ENCODE measurements around the gene SLC38A10. TPM values are rescaled to one million over a fixed set of nuclear protein-coding genes. Genes with fewer than 3 reads are reported as not detected.

The SLC38A10 gene
- total and polyA plus RNA-seq, 7 experiments from 2014 or later: 45.0 to 122 (median 84.8) TPM

GRCh38 chr17:81302324-81302723 is 7.2 kb upstream of the SLC38A10 start:
- POLR2A ChIA-PET: interaction anchor here (0.6 kb wide), 1 partner anchor 1057 kb away, joined by 3 read pairs; no protein-coding TSS in a partner anchor
- H3K27ac ChIP-seq (ENCODE audit: low read depth, low read length): no peak overlapping the region
- no peaks in the 10 kb centered on the region for H3K9me3 ChIP-seq (ENCODE audit: control insufficient read depth in 2 of 3, low read length in 3 of 3)
- ATAC-seq: no peak
- peaks cover 0 to 6% (median 0%) of the 10 kb centered on the region in 7 donors for H3K4me1 Mint-ChIP-seq
- H3K36me3 ChIP-seq (ENCODE audit: control insufficient read depth in 2 of 3, insufficient read depth in 3 of 3, low read length in 3 of 3): no peaks in the 10 kb centered on the region
- H3K4me3 Mint-ChIP-seq: no peak overlapping the region
- H3K9me3 Mint-ChIP-seq: peaks cover 0 to 3% (median 0%) of the 10 kb centered on the region in 11 donors
- H3K36me3 Mint-ChIP-seq: no peaks in the 10 kb centered on the region
- H3K4me1 ChIP-seq (ENCODE audit: control insufficient read depth in 2 of 2, insufficient read depth in 2 of 2, low read length in 2 of 2): no peaks in the 10 kb centered on the region
- peak overlapping the region in 1 of 9 donors; percentile 62 for H3K27ac Mint-ChIP-seq
- no peaks in the 10 kb centered on the region for H3K27me3 ChIP-seq (ENCODE audit: control insufficient read depth in 2 of 2, insufficient read depth in 2 of 2, low read length in 2 of 2)
- intact Hi-C loops (cut with micrococcal nuclease): no loop called here
- H3K27me3 Mint-ChIP-seq: peaks cover 0 to 4% (median 0%) of the 10 kb centered on the region in 5 donors
- no peak overlapping the region for H3K4me3 ChIP-seq (ENCODE audit: low read length)
- DNase-seq: no peak
- CTCF ChIA-PET: interaction anchor here (1.2 kb wide), 1 partner anchor 10 kb away, joined by 4 read pairs; no protein-coding TSS in a partner anchor

DNA sequence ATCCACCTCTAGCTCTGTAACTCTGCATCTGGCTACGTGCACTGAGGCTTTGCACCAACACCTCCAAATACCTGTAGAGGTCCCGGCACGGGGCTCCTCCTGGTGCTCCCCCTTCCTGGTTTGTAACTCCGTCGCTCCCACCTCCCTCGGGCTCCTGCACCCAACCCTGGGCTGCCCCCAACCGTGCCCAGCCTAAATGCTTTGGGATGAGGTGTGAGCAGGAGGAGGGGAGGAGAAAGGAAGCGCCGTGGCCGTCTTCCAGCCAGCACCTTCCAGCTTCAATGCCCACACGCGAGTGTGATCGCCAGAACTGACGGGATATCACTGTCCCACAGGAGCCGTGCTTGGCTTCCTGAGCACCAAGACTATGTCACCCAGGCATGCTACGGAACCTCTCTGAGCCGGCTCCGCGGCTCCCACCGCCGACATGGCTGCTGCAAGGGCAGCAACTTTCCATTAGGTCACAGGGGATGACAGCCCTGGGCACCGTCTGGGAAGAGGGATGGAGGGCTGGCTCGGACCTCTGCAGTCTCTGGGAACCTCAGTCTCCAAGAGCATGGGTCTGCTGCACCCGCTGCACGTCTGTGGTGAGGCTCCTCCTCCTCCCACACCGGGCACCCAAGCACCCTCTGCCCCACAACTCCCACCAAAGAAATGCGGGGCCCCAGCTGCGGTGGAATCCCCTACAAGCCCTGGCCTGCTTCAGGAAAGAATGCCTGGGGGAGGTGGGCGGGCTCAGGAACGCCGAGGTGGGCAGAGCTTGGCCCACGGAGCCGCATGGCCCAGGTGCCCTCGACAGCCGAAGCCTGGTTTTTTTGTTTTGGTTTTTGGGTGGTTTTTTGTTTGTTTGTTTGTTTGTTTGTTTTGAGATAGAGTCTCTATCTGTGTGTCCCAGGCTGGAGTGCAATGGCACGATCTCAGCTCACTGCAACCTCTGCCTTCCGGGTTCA is 6.4 kb upstream of the SLC38A10 start:
- DNase-seq: no peak
- intact Hi-C loops (cut with micrococcal nuclease): no loop called here

DNA sequence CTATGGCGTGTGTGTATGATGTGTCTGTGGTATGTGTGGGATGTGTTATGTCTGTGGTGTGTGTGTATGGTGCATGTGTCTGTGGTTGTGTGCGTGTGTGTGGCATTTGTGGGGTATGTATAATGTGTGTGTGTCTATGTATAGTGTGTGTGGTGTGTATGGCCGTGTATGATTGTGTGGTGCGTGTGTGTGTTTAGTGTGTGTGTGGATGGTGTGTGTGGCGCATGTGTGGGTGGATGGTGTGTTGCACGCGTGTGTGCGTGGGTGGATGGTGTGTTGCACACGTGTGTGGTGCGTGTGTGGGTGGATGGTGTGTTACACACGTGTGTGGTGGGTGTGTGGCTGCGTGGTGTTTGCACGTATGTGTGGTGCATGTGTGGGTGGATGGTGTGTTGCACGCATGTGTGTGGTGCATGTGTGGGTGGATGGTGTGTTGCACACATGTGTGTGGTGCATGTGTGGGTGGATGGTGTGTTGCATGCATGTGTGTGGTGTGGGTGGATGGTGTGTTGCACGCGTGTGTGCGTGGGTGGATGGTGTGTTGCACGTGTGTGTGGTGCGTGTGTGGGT is 5.6 kb upstream of the SLC38A10 start:
- H3K36me3 ChIP-seq (ENCODE audit: control insufficient read depth in 2 of 3, insufficient read depth in 3 of 3, low read length in 3 of 3): peaks cover 0 to under 1% (median 0%) of the 10 kb centered on the region in 3 experiments
- no peaks in the 10 kb centered on the region for H3K36me3 Mint-ChIP-seq
- POLR2A ChIA-PET: no interaction called here
- H3K9me3 ChIP-seq (ENCODE audit: control insufficient read depth in 2 of 3, low read length in 3 of 3): no peaks in the 10 kb centered on the region
- H3K4me3 Mint-ChIP-seq: no peak overlapping the region
- peaks cover 0 to 3% (median 0%) of the 10 kb centered on the region in 11 donors for H3K9me3 Mint-ChIP-seq
- intact Hi-C loops (cut with micrococcal nuclease): no loop called here
- ATAC-seq (no peak), DNase-seq (no peak)
- H3K27me3 ChIP-seq (ENCODE audit: control insufficient read depth in 2 of 2, insufficient read depth in 2 of 2, low read length in 2 of 2): no peaks in the 10 kb centered on the region
- H3K27me3 Mint-ChIP-seq: peaks cover 0 to 4% (median 0%) of the 10 kb centered on the region in 5 donors
- no peak overlapping the region for H3K27ac Mint-ChIP-seq
- peaks cover 5 to 9% of the 10 kb centered on the region in 2 donors for H3K4me1 ChIP-seq (ENCODE audit: control insufficient read depth in 2 of 2, insufficient read depth in 2 of 2, low read length in 2 of 2)
- H3K27ac ChIP-seq (ENCODE audit: low read depth, low read length): no peak overlapping the region
- peaks cover 4 to 11% (median 10%) of the 10 kb centered on the region in 7 donors for H3K4me1 Mint-ChIP-seq
- CTCF ChIA-PET: no interaction called here
- no peak overlapping the region for H3K4me3 ChIP-seq (ENCODE audit: low read length)

More for the DNA sequence above, 6.4 kb upstream of the SLC38A10 start:
- peaks cover 0 to 3% (median 0%) of the 10 kb centered on the region in 11 donors for H3K9me3 Mint-ChIP-seq
- Histone ChIP-seq H3K4me3 (ENCODE audit: low read length) (no peak overlapping the region), H3K36me3 (ENCODE audit: control insufficient read depth in 2 of 3, insufficient read depth in 3 of 3, low read length in 3 of 3) (no peaks in the 10 kb centered on the region), H3K27me3 (ENCODE audit: control insufficient read depth in 2 of 2, insufficient read depth in 2 of 2, low read length in 2 of 2) (no peaks in the 10 kb centered on the region), H3K27ac (ENCODE audit: low read depth, low read length) (no peak overlapping the region), H3K4me1 (ENCODE audit: control insufficient read depth in 2 of 2, insufficient read depth in 2 of 2, low read length in 2 of 2) (peaks cover 0 to 2% of the 10 kb centered on the region in 2 donors), H3K9me3 (ENCODE audit: control insufficient read depth in 2 of 3, low read length in 3 of 3) (no peaks in the 10 kb centered on the region)
- H3K27ac Mint-ChIP-seq: peak overlapping the region in 1 of 9 donors; percentile 29
- ChIA-PET CTCF (interaction anchor here (1.2 kb wide), 1 partner anchor 11 kb away, joined by 4 read pairs; no protein-coding TSS in a partner anchor), POLR2A (no interaction called here)
- ATAC-seq: no peak
- H3K4me1 Mint-ChIP-seq: peaks cover 0 to 7% (median 4%) of the 10 kb centered on the region in 7 donors
- no peaks in the 10 kb centered on the region for H3K36me3 Mint-ChIP-seq
- peaks cover 0 to 4% (median 0%) of the 10 kb centered on the region in 5 donors for H3K27me3 Mint-ChIP-seq
- no peak overlapping the region for H3K4me3 Mint-ChIP-seq

GRCh38 chr17:81299846-81300585 is 4.9 kb upstream of the SLC38A10 start:
- Mint-ChIP-seq H3K27me3 (no peaks in the 10 kb centered on the region), H3K4me3 (no peak overlapping the region), H3K36me3 (no peaks in the 10 kb centered on the region), H3K9me3 (no peaks in the 10 kb centered on the region), H3K27ac (no peak overlapping the region), H3K4me1 (peaks cover 7 to 17% (median 11%) of the 10 kb centered on the region in 7 donors)
- ATAC-seq: no peak
- Histone ChIP-seq H3K27me3 (ENCODE audit: control insufficient read depth in 2 of 2, insufficient read depth in 2 of 2, low read length in 2 of 2) (no peaks in the 10 kb centered on the region), H3K36me3 (ENCODE audit: control insufficient read depth in 2 of 3, insufficient read depth in 3 of 3, low read length in 3 of 3) (peaks cover 0 to 7% (median 0%) of the 10 kb centered on the region in 3 experiments), H3K27ac (ENCODE audit: low read depth, low read length) (no peak overlapping the region), H3K9me3 (ENCODE audit: control insufficient read depth in 2 of 3, low read length in 3 of 3) (no peaks in the 10 kb centered on the region), H3K4me3 (ENCODE audit: low read length) (no peak overlapping the region), H3K4me1 (ENCODE audit: control insufficient read depth in 2 of 2, insufficient read depth in 2 of 2, low read length in 2 of 2) (peaks cover 7 to 9% of the 10 kb centered on the region in 2 donors)
- intact Hi-C loops (cut with micrococcal nuclease): loop anchor here in 1 of 2 donors (10.0 kb wide), 2 partner anchors 95 to 215 kb away; partner anchors contain the start of genes ACTG1 and BAHCC1
- no peak for DNase-seq
- ChIA-PET POLR2A (interaction anchor here (0.5 kb wide), 1 partner anchor 209 kb away, joined by 4 read pairs; no protein-coding TSS in a partner anchor), CTCF (no interaction called here)

DNA sequence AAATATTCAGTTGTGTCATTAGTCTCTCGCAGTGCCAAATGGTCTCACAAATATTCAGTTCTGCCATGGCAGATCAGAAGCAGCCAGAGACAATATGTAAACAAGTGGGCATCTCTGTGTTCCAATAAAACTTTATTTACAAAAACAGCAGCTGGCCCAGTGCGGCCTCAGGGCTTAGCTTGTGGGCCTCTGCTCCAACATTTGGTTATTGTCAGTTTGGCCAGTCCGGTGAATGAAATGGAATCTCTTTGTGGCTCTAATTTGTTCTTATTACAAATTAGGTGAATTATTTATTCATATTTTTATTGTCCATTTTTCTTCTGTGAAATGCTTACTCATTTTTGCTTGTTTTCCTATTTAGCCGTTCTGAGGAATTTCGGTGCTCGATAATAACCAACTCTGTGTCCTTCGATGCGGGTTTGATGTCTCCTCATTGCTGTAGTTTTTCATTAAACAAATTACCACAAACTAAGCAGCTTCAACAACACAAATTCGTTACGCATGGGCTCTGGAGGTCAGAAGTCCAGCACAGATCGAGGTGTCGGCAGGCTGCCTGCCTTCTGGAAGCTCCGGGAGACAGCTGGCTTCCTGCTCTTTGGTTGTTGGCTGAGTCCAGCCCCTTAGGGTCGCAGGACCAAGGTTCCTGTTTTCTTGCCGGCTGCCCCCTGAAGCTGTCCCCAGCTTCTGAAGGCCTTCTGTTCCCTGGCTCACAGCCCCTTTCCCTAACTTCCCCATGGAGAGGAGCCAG is 4.1 kb upstream of the SLC38A10 start:
- H3K4me1 ChIP-seq (ENCODE audit: control insufficient read depth in 2 of 2, insufficient read depth in 2 of 2, low read length in 2 of 2): peaks cover 9 to 11% of the 10 kb centered on the region in 2 donors
- no peak overlapping the region for H3K27ac ChIP-seq (ENCODE audit: low read depth, low read length)
- intact Hi-C loops (cut with micrococcal nuclease): loop anchor here in 1 of 2 donors (10.0 kb wide), 2 partner anchors 96 to 216 kb away; partner anchors contain the start of genes ACTG1 and BAHCC1
- no peaks in the 10 kb centered on the region for H3K9me3 Mint-ChIP-seq
- H3K4me3 ChIP-seq (ENCODE audit: low read length): no peak overlapping the region
- POLR2A ChIA-PET: interaction anchor here (0.5 kb wide), 1 partner anchor 210 kb away, joined by 4 read pairs; no protein-coding TSS in a partner anchor
- ATAC-seq: no peak
- H3K27me3 ChIP-seq (ENCODE audit: control insufficient read depth in 2 of 2, insufficient read depth in 2 of 2, low read length in 2 of 2): no peaks in the 10 kb centered on the region
- H3K4me1 Mint-ChIP-seq: peaks cover 10 to 18% (median 15%) of the 10 kb centered on the region in 7 donors
- no peaks in the 10 kb centered on the region for H3K9me3 ChIP-seq (ENCODE audit: control insufficient read depth in 2 of 3, low read length in 3 of 3)
- no peaks in the 10 kb centered on the region for H3K27me3 Mint-ChIP-seq
- CTCF ChIA-PET: no interaction called here
- no peak overlapping the region for H3K4me3 Mint-ChIP-seq
- peak overlapping the region in 1 of 9 donors; percentile 52 for H3K27ac Mint-ChIP-seq
- H3K36me3 Mint-ChIP-seq: peaks cover 0 to 3% (median 0%) of the 10 kb centered on the region in 5 donors
- peaks cover 0 to 11% (median 0%) of the 10 kb centered on the region in 3 experiments for H3K36me3 ChIP-seq (ENCODE audit: control insufficient read depth in 2 of 3, insufficient read depth in 3 of 3, low read length in 3 of 3)
- no peak for DNase-seq

Measured in naive thymus-derived CD4-positive, alpha-beta T cell (primary cell).